H1 (cell line): ENCODE measurements around the gene IRF9. TPM values are rescaled to one million over a fixed set of nuclear protein-coding genes. Genes with fewer than 3 reads are reported as not detected.

Experiments used
- CTCF ChIA-PET: fragments of 300-600 bp; sonication (Branson Sonifier 250); formaldehyde crosslinking; loops from one replicate; lab custom pipeline; 2021; ENCODE audit not compliant: partially characterized antibody; lab: Charles Lee
- POLR2A ChIA-PET: fragments of 300-600 bp; sonication (Branson Sonifier 250); formaldehyde crosslinking; loops from one replicate; lab custom pipeline; 2021; ENCODE audit warnings: inconsistent platforms; ENCODE audit not compliant: partially characterized antibody; lab: Charles Lee
- DNase-seq, 2 experiments: peaks; one replicate each; pipeline versions ENCODE4 v3.0.0 to v3.0.0-alpha.2; 2010 to 2022; ENCODE audit warnings: low spot score in 2 of 2, low read depth in 1 of 2, mixed read lengths in 1 of 2
- FAIRE-seq: peaks from 2 replicates; lab custom pipeline; 2011; peaks lifted over from hg19 to GRCh38; lab: Jason Lieb, UNC
- H2AFZ ChIP-seq: 2 replicates; pipeline ENCODE4 v1.8.1; 2012; ENCODE audit warnings: low read length, inconsistent platforms
- H2AK5ac ChIP-seq: 2 replicates; pipeline ENCODE4 v1.6.1; 2013; ENCODE audit warnings: low read depth, low read length
- H2BK120ac ChIP-seq: replicated peaks from 2 replicates; pipeline ENCODE3; 2013; ENCODE audit warnings: low read depth, low read length, inconsistent platforms
- H2BK12ac ChIP-seq: 2 replicates; pipeline ENCODE4 v1.6.1; 2013; ENCODE audit warnings: low read depth, low read length
- H2BK15ac ChIP-seq: 2 replicates; pipeline ENCODE4 v1.6.1; 2013; ENCODE audit warnings: low read length
- H2BK20ac ChIP-seq: 2 replicates; pipeline ENCODE4 v1.6.1; 2013; ENCODE audit warnings: low read length
- H2BK5ac ChIP-seq: 2 replicates; pipeline ENCODE4 v1.6.1; 2013; ENCODE audit warnings: low read depth, low read length
- H3K14ac ChIP-seq: 2 replicates; pipeline ENCODE4 v1.6.1; 2013; ENCODE audit warnings: inconsistent platforms; ENCODE audit not compliant: insufficient read length
- H3K18ac ChIP-seq: 2 replicates; pipeline ENCODE4 v1.6.1; 2013; ENCODE audit warnings: low read length; ENCODE audit errors: extremely low read depth
- H3K23ac ChIP-seq: 2 replicates; pipeline ENCODE4 v1.6.1; 2013; ENCODE audit warnings: inconsistent platforms; ENCODE audit not compliant: insufficient read length
- H3K23me2 ChIP-seq: 2 replicates; pipeline ENCODE4 v1.6.1; 2013; ENCODE audit warnings: low read depth, low read length
- H3K27ac ChIP-seq: 2 replicates; pipeline ENCODE4 v1.6.1; 2011; ENCODE audit warnings: low read depth, low read length, inconsistent platforms
- H3K27me3 ChIP-seq, 4 experiments: replicated peaks in 1 of 4; 1 replicate in 1 of 4; 2 replicates in 3 of 4; pipeline versions ENCODE4 v1.6.1 to v1.8.1; 2011 to 2013; ENCODE audit warnings: low read length in 3 of 4, mild to moderate bottlenecking in 3 of 4, inconsistent platforms in 2 of 4, mixed read lengths in 2 of 4, moderate library complexity in 1 of 4; ENCODE audit not compliant: control insufficient read depth in 3 of 4, insufficient read depth in 3 of 4; ENCODE audit errors: extremely low read depth in 1 of 4
- H3K36me3 ChIP-seq, 4 experiments: 2 replicates each; pipeline versions ENCODE4 v1.6.1 to v1.8.1; 2011 to 2013; ENCODE audit warnings: mild to moderate bottlenecking in 4 of 4, low read length in 3 of 4, moderate library complexity in 2 of 4, control low read depth in 1 of 4, inconsistent platforms in 1 of 4; ENCODE audit not compliant: insufficient read depth in 4 of 4, control insufficient read depth in 2 of 4
- H3K4ac ChIP-seq: replicated peaks from 2 replicates; pipeline ENCODE3; 2013; ENCODE audit warnings: low read length, low read depth, mixed read lengths, inconsistent platforms; ENCODE audit not compliant: insufficient read length
- H3K4me1 ChIP-seq, 4 experiments: replicated peaks in 1 of 4; 1 replicate in 1 of 4; 2 replicates in 3 of 4; pipeline versions ENCODE4 v1.6.1 to v1.8.1; 2011 to 2013; ENCODE audit warnings: low read length in 3 of 4, inconsistent platforms in 2 of 4, mixed read lengths in 1 of 4; ENCODE audit not compliant: insufficient read depth in 4 of 4, control insufficient read depth in 3 of 4
- H3K4me2 ChIP-seq, 2 experiments: 2 replicates each; pipeline versions ENCODE4 v1.6.1 to v1.8.1; 2011 to 2013; ENCODE audit warnings: low read depth in 2 of 2, low read length in 2 of 2, control low read depth in 1 of 2, inconsistent platforms in 1 of 2, mild to moderate bottlenecking in 1 of 2; ENCODE audit not compliant: insufficient read depth in 1 of 2
- H3K4me3 ChIP-seq, 4 experiments: fragments of 200-600, 300-600 bp in 1 of 4; sonication (generic), shearing (Covaris generic), sonication (Bioruptor Twin) in 1 of 4; 2 replicates each; pipeline versions ENCODE4 v1.5.1 to v1.8.1; 2011 to 2016; ENCODE audit warnings: low read length in 4 of 4, low read depth in 3 of 4, control low read depth in 2 of 4, inconsistent platforms in 2 of 4, mild to moderate bottlenecking in 2 of 4, mixed read lengths in 1 of 4, moderate library complexity in 1 of 4; ENCODE audit not compliant: insufficient read depth in 2 of 4; ENCODE audit errors: extremely low read depth in 1 of 4
- H3K56ac ChIP-seq: replicated peaks from 2 replicates; pipeline ENCODE3; 2013; ENCODE audit warnings: low read depth, mild to moderate bottlenecking, mixed read lengths, low read length, inconsistent platforms; ENCODE audit not compliant: insufficient read length
- H3K79me1 ChIP-seq: 2 replicates; pipeline ENCODE4 v1.6.1; 2013; ENCODE audit warnings: low read depth, low read length, control low read depth
- H3K79me2 ChIP-seq, 2 experiments: 2 replicates each; pipeline versions ENCODE4 v1.6.1 to v1.8.1; 2012 to 2013; ENCODE audit warnings: low read length in 2 of 2, mild to moderate bottlenecking in 2 of 2, inconsistent platforms in 1 of 2; ENCODE audit not compliant: insufficient read depth in 2 of 2, control insufficient read depth in 1 of 2
- H3K9ac ChIP-seq, 4 experiments: replicated peaks in 1 of 4; 1 replicate in 1 of 4; 2 replicates in 3 of 4; pipeline versions ENCODE4 v1.6.1 to v1.8.1; 2011 to 2013; ENCODE audit warnings: low read depth in 3 of 4, low read length in 3 of 4, control low read depth in 2 of 4, mild to moderate bottlenecking in 2 of 4, moderate library complexity in 2 of 4, inconsistent platforms in 1 of 4; ENCODE audit errors: extremely low read depth in 1 of 4
- H3K9me3 ChIP-seq, 2 experiments: 2 replicates each; pipeline versions ENCODE4 v1.6.1 to v1.8.1; 2012 to 2013; ENCODE audit warnings: mild to moderate bottlenecking in 2 of 2, moderate library complexity in 2 of 2, control low read depth in 1 of 2, inconsistent platforms in 1 of 2, low read depth in 1 of 2, low read length in 1 of 2, mixed read lengths in 1 of 2; ENCODE audit not compliant: insufficient read depth in 2 of 2
- H4K20me1 ChIP-seq, 2 experiments: replicated peaks in 1 of 2; 2 replicates each; pipeline versions ENCODE3 to v1.8.1; 2011 to 2013; ENCODE audit warnings: inconsistent platforms in 2 of 2, low read length in 2 of 2, mild to moderate bottlenecking in 1 of 2; ENCODE audit not compliant: insufficient read depth in 2 of 2, control insufficient read depth in 1 of 2
- H4K5ac ChIP-seq: 2 replicates; pipeline ENCODE4 v1.6.1; 2013; ENCODE audit warnings: low read length, low read depth, mixed read lengths, inconsistent platforms; ENCODE audit not compliant: insufficient read length
- H4K8ac ChIP-seq: 2 replicates; pipeline ENCODE4 v1.8.0; 2013; ENCODE audit warnings: mild to moderate bottlenecking, moderate library complexity, low read length, inconsistent platforms; ENCODE audit not compliant: insufficient read depth; ENCODE audit errors: extremely low read depth
- H4K91ac ChIP-seq: replicated peaks from 2 replicates; pipeline ENCODE3; 2013; ENCODE audit warnings: low read length, mixed read lengths, inconsistent platforms; ENCODE audit not compliant: insufficient read length
- CHD2 ChIP-seq: IDR thresholded peaks from 2 replicates; pipeline ENCODE4 v1.6.1; 2012; ENCODE audit warnings: low read length, improper control_type of control experiment
- EZH2 ChIP-seq: fragments of 200-600 bp; sonication (generic); IDR thresholded peaks from 2 replicates; pipeline ENCODE4 v1.7.1; 2012; ENCODE audit warnings: low read depth, mild to moderate bottlenecking, moderate library complexity, low read length, inconsistent platforms; ENCODE audit not compliant: severe bottlenecking
- FOSL1 ChIP-seq: IDR thresholded peaks from 2 replicates; pipeline ENCODE4 v1.6.1; 2011; ENCODE audit warnings: mild to moderate bottlenecking, low read depth, low read length, moderate library complexity; ENCODE audit not compliant: insufficient read depth
- GTF2F1 ChIP-seq: IDR thresholded peaks from 2 replicates; pipeline ENCODE4 v1.6.1; 2012; ENCODE audit warnings: low read depth, low read length, improper control_type of control experiment, borderline replicate concordance
- RBBP5 ChIP-seq: IDR thresholded peaks from 2 replicates; pipeline ENCODE4 v1.7.1; 2012; ENCODE audit warnings: low read depth, mild to moderate bottlenecking, inconsistent platforms, low read length, moderate library complexity, borderline replicate concordance
- RNF2 ChIP-seq: fragments of 200-900, 300-1000 bp; sonication (generic); IDR thresholded peaks from 2 replicates; pipeline ENCODE4 v1.7.1; 2016; ENCODE audit warnings: borderline replicate concordance, low read depth, mild to moderate bottlenecking, antibody characterized with exemption, low read length; ENCODE audit not compliant: poor library complexity, severe bottlenecking; ENCODE audit errors: missing control alignments
- SUZ12 ChIP-seq: fragments of 200-600 bp; sonication (generic); IDR thresholded peaks from 2 replicates; pipeline ENCODE4 v1.6.1; 2012; ENCODE audit warnings: mild to moderate bottlenecking, inconsistent platforms, low read length, moderate library complexity, mixed read lengths
- WGBS, 2 experiments: shearing (Covaris generic) in 1 of 2; methylation state at CpG; one replicate each; pipeline versions ENCODE4 v1.1.6 to v1.1.7; 2013 to 2015; ENCODE audit warnings: low lambda C conversion rate in 2 of 2, mixed read lengths in 2 of 2, inconsistent platforms in 1 of 2, low coverage in 1 of 2, missing lambda C conversion rate in 1 of 2; ENCODE audit not compliant: insufficient replicate concordance in 2 of 2, insufficient coverage in 1 of 2, insufficient read length in 1 of 2; ENCODE audit errors: extremely low coverage in 1 of 2, missing lambda C conversion rate in 1 of 2; 5-methylcytosine and 5-hydroxymethylcytosine counted together
- polyA plus RNA-seq, 7 experiments: library from polyadenylated mRNA; depleted of rRNA in 3 of 7; stranded (reverse) in 5 of 7; unstranded in 2 of 7; fragments of >200 nt in 5 of 7; fragments of 200-250 nt in 2 of 7; gene quantifications; 1 replicate in 5 of 7; 2 replicates in 1 of 7; 4 replicates in 1 of 7; pipeline versions ENCODE4 v1.2.1 to v1.2.3, GENCODE V29; 2011 to 2013; ENCODE audit warnings: missing spikeins in 2 of 7, mixed read lengths in 2 of 7
- total RNA-seq: library from RNA; stranded (reverse); fragmentation: NEBNext Ultra II Directional; extraction: Animal tissue kit (Norgen Biotek cat#: 25700); gene quantifications from 2 replicates; pipeline ENCODE4 v1.2.1, GENCODE V29; 2021
- TF ChIP-seq, protein P1 (sequence below): IDR thresholded peaks from 2 replicates; pipeline ENCODE4 v1.6.1; 2012; ENCODE audit warnings: inconsistent platforms

The IRF9 gene
- total and polyA plus RNA-seq, 2 of the 8 experiments (the other 6 are each of a cell fraction or from before 2014, with no cell fraction given): 11.4 to 13.2 TPM

DNA sequence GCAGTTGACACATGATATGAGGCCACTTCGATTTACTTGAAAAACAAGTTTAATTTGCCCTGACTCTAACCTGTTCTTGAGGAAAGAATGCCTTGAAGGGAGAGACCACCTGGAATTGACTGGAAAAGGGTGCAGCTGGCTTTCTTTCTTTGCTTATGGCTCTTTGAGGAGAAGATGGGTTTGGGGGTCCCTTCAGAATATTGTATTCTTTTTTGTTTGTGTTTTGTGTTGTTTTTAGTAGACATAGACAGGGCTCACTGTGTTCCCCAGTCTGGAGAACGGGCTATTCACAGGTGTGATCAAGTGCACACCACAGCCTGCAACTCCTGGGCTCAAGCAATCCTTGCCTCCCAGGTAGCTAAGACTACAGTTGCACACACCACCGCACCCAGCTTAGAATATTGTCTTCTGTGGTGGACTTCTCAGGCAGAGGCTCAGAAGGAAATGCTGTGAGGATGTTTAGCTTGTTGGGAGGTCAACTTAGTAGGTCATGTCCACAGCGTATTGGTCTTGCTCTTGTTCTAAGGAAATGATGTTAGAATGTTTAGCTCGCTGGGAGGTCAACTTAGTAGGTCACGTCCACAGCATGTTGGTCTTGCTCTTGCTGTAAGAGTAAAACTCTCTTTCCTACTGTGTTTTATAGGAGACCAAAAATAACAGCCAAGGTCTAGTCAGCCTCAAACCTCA, 44.8 kb upstream of the IRF9 start:
- peaks cover 0 to 10% of the 10 kb centered on the region in 2 experiments; a peak in 2 of 4 replicates for H3K79me2 ChIP-seq
- H3K79me1 ChIP-seq: peaks cover 5% of the 10 kb centered on the region; the same call in 1 of the 2 replicates
- no peak overlapping the region for H2BK12ac ChIP-seq
- H2BK120ac ChIP-seq: no peak overlapping the region
- no peak overlapping the region for H2BK20ac ChIP-seq
- no peak overlapping the region for H3K9ac ChIP-seq
- H3K27me3 ChIP-seq: no peaks in the 10 kb centered on the region
- H3K27ac ChIP-seq: no peak overlapping the region
- H3K14ac ChIP-seq: no peak overlapping the region
- peaks cover 0 to 3% of the 10 kb centered on the region in 2 experiments for H4K20me1 ChIP-seq
- DNase-seq: no peak
- POLR2A ChIA-PET: interaction anchor here (0.6 to 7.1 kb wide), 12 partner anchors 12 to 97 kb away, joined by 3 to 125 read pairs (median 5); partner anchors contain the start of genes CHMP4A, EMC9, FITM1 and IRF9
- no peak overlapping the region for H2AK5ac ChIP-seq
- CTCF ChIA-PET: interaction anchor here (0.6 to 2.4 kb wide), 7 partner anchors 10 to 486 kb away, joined by 3 to 10 read pairs (median 3); partner anchors contain the start of gene EMC9
- H3K4me3 ChIP-seq: peak overlapping the region in 3 of 4 experiments; percentile 73 to 89 (median 79); a peak in 6 of 8 replicates
- peaks cover 0 to 4% (median 2%) of the 10 kb centered on the region in 4 experiments; a peak in 5 of 7 replicates for H3K4me1 ChIP-seq
- H2BK15ac ChIP-seq: no peak overlapping the region
- no peak overlapping the region for H2AFZ ChIP-seq
- no peak overlapping the region for H3K56ac ChIP-seq
- no peak overlapping the region for H4K91ac ChIP-seq
- WGBS, 2 experiments: 89% methylated on average over 6 of the region's 6 CpGs; no CpG with 5 or more reads in 1 of the 2 experiments
- FAIRE-seq: no peak
- H3K4me2 ChIP-seq: peak overlapping the region; percentile 87 to 91
- peaks cover 7% of the 10 kb centered on the region for H3K23me2 ChIP-seq
- H3K18ac ChIP-seq: no peak overlapping the region
- no peaks in the 10 kb centered on the region for H3K9me3 ChIP-seq
- H3K4ac ChIP-seq: no peak overlapping the region
- no peak overlapping the region for H4K5ac ChIP-seq
- no peak overlapping the region for H4K8ac ChIP-seq
- H2BK5ac ChIP-seq: no peak overlapping the region
- no peak overlapping the region for H3K23ac ChIP-seq
- peaks cover 12 to 32% (median 29%) of the 10 kb centered on the region in 4 experiments for H3K36me3 ChIP-seq
- TF ChIP-seq CHD2 (no peak), FOSL1 (no peak), RBBP5 (no peak), GTF2F1 (no peak), RNF2 (no peak), EZH2 (no peak), SUZ12 (no peak)
- TF ChIP-seq, protein P1, sequence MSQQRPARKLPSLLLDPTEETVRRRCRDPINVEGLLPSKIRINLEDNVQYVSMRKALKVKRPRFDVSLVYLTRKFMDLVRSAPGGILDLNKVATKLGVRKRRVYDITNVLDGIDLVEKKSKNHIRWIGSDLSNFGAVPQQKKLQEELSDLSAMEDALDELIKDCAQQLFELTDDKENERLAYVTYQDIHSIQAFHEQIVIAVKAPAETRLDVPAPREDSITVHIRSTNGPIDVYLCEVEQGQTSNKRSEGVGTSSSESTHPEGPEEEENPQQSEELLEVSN: no peak
